Renal cortex interstitium (tissue), 11 donors: ENCODE results near the gene NRBP1. TPM values are rescaled to one million over a fixed set of nuclear protein-coding genes. Genes with fewer than 3 reads are reported as not detected.
A peak's percentile ranks its signal among the peaks of the same experiment; 100 is the strongest.
"Not testable (repeated sequence)": the region's sequence is repeated elsewhere in the genome, so short reads cannot be mapped to it uniquely, and the experiment has no call there.

ENCODE experiments used
- DNase-seq, 11 donors: peaks; one replicate each; pipeline ENCODE4 v3.0.0-alpha.2; 2013; ENCODE audit warnings: low read depth in 9 of 11, low spot score in 4 of 11; ENCODE audit errors: extremely low read depth in 1 of 11
- polyA plus RNA-seq, 3 donors: library from polyadenylated mRNA; unstranded; fragments of 120-200 nt; gene quantifications; one replicate each; pipeline ENCODE4 v1.2.1, GENCODE V29; 2013; ENCODE audit not compliant: insufficient read length in 3 of 3

Gene NRBP1
- polyA plus RNA-seq, 3 donors, result 122 to 134 (median 123) TPM

DNA sequence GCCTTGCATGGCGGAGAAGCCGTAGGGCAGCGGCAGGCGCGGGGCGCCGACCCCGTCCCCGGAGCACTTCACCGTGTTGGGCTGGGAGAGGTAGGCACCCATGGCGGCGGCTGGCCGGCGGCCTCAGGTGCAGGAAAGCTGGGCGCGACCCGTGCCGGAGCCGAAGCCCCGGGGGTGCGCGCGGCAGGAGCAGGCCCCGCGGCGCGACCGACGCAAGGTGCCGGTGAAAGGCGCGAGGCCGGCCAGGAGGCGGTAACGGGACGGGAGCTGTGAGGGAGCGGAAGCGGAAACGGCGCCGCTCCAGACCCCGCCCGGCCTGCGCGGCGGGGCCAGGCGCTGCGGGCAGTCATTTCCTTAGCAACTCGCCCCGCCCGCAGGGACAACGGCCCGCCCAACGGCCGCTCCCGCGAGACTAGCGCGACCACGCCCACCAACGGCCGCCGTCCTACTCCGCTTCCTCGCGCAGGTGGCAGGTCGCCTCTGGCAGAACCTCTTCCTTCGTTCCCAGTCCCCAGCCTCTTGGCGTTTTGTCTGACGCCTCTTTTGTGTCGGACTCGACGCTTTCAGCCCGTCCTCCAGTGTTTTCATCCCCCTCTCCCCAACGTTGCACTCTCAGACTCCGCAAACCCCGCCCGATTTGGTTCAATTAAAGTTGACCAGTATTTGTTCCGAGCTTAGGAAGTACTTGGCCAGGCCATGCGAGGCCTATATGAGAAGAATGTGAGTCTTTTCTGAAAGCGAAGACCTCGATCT is 18.9 kb upstream of the NRBP1 start, which contains the start of gene PPM1G:
Gene PPM1G (minus strand): TSS at position 271 of the 753 bp plus-strand sequence. CDS start 169 bp downstream, at position 102.
- peak; percentile 84 to 93 (median 89) for DNase-seq

DNA sequence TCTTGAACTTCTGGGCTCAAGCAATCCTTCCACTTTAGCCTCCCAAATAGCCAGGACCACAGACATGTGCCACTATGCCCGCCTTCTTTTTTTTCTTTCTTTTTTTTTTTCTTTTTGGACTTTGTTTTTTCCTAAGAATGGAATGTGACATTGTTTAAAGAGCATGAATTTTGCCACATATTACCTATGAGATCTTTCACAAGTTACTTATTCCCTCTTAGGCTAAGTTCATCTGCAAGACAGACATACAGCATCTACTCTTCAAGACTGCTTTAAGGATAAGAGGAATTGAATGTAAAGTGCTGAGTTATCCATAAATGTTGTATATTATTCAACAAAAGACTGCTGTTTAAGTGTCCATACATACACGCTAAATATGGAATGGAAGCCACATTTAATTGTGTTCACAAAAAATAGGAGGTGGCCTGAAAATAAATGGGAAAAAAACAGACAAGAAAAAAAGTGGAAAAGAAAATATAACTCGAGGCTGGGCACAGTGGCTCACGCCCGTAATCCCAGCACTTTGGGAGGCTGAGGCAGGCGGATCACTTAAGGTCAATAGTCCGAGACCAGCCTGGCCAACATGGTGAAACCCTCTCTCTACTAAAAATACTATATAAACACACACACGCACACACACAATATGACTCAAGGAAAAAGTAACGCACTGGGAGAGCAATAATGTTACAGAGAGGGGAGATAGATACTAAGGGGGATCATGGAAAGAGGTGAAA is 15.8 kb upstream of the NRBP1 start:
- no peak for DNase-seq

DNA sequence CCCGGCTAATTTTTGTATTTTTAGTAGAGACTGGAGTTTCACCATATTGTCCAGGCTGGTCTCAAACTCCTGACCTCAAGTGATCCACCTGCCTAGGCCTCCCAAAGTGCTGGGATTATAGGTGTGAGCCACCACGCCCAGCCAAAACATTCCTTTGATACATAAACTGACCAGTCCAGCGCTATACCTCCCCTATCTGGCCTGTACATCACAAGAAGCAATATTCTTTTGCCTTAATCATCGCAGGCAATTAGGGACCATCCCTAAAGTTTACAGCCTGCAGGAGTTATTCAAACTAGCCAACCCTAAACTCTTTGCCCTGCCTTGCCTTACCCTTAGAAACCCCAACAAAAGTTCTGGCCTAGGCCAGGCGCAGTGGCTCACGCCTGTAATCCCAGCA is 12.3 kb upstream of the NRBP1 start:
- no peak for DNase-seq

DNA sequence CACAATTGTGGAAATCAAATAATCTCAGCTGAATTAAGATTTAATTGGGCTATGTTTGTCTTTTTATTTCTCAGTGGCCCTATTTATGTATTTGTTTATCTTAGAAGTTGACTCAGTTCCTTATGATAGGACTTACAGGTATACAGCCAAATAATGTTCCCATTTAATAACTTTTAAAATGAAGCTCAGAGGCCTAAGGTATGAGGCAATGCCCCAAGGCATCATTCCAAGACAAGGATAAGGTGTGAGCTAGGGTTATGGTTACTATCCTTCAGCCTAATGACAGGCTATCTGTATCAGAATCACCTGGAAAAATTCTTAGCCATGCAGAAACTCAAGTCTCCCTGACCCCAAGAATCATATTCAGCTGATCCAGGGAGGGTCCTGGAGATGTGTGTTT is 7.4 kb upstream of the NRBP1 start:
- no peak for DNase-seq

DNA sequence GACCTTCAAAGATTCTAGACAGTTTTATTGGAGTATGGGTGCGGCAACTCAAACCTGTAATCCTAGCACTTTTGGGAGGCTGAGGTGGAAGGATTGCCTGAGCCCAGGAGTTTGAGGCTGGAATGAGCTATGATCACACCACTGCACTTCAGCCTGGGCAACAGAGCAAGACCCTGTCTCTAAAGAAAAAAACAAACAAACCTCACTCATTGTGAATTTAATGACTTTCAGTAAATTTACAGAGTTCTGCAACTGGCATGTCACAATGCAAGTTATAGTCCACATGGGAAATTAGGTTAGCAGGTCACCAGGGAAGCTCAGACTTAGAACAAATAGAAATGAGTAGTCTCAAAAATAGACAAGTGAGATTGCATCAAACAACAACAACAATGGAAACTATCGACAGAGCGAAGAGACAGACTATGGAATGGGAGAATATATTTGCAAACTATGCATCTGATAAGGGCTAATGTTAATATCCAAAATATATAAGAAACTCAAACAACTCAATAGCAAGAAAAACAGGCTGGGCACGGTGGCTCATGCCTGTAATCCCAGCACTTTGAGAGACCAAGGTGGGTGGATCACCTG is 6.7 kb upstream of the NRBP1 start:
- no peak for DNase-seq

DNA sequence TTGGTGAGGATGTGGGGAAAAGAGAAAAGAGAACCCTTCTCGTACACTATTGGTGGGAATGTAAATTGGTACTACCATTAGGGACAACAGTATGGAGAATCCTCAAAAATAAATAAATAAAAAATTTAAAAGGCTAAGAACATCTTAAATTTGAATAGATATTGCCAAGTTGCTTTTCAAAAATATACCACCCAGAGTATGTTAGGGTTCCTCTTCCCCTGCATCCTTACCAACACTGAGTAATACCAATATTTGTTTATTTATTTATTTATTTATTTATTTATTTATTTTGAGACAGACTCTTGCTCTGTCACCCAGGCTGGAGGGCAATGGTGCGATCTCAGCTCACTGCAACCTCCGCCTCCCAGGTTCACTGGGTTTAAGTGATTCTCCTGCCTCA is 5.5 kb upstream of the NRBP1 start:
- DNase-seq, result no peak

DNA sequence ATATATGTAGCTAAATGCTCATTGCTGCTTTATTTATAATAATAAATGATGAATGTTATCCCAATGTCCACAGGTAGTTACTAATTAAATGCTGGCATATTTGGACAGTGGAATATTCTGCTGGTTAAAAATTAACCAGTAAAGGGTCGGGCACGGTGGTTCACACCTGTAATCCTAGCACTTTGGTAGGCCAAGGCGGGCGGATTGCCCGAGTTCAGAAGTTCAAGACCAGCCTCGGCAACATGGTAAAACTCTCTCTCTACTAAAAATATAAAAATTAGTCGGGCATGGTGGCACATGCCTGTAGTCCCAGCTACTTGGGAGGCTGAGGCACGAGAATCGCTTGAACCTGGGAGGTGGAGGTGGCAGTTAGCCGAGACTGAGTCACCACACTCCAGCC is 3.4 kb upstream of the NRBP1 start:
- DNase-seq, result not testable (repeated sequence)

DNA sequence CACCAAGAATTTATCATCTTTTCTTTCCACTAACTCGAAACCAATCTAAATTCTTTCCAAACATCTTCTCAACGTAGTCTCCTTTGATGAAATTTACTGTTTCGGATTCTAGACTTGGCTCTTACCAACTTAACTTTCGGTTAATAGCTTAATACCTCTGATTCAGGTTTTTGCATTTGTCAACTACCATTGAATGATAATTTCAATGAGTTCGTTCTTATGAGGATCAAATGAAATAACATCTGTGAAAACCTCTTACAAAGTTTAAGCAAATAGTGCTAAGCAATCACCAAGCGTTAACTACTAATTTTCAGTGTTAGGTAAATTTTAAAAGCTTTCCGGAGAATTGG is 593 bp upstream of the NRBP1 start:
- DNase-seq, result no peak

DNA sequence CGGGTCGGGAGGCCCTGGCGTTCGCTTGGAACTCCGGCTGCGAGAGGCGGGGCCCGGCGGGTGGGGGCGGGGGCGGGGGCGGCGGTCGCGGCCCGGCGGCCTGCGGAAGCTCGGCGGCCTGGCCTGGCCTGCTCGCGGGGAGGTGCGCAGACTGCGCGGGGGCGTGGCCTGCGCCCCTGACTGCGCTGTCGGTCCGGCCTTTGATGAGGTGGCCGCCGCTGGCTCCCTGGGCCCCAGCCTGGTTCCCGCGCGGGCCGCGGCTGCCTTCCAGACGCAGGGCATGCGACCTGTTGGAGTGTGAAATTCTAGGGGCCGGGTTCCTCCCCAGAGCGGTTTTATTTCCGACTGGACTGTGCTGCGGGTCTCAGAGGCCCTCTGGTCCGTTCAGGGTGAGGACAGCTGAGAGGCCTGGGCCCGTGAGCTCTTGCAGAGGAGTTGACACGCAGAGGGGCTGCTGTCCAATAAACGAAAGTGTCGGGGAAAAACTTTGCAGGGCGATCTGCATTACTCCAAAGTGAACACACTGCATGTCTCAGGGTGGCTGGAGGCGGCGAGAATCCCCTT is 629 bp downstream of the NRBP1 start:
- DNase-seq, result peak in 10 of 11 donors; percentile 51 to 78 (median 68)

DNA sequence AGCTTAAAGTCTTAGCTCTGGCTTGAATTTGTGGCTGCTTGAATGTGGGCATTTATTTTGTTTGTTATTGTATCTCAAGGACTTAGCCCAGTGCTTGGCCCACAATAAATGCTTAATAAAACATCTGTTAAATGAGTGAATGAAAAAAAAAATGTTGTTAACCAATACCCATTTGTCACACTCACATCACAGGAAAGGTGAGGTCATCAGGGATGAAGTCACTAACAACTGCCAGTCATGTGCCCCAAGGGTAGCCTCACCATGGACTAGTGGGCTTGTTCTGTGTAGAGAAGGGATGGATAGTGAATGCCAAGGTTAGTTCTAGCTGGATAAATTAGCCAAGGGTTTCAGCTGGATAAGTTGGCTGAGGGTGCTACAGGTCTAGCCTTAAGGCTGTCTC is 3.0 kb downstream of the NRBP1 start:
- no peak for DNase-seq

DNA sequence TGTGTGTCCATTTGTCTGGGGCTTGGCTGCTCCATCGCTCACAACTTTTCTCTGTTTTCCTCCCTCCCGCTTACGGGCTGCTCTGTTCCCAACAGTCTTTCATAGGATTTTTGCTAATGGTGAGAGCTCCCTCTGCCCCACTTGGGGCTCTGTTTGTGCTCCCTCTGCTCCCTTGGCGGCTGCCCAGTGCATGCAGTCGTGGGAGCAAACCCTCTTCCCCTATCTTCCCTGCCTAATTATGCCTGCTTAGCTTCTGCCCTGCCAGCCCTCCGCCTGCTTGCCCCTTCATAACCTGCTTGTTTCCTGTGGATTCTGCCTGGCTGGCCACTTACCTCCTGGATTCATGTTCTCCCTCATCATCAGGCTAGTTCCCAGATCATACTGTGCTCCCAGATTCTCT is 7.2 kb downstream of the NRBP1 start:
- DNase-seq, result no peak

DNA sequence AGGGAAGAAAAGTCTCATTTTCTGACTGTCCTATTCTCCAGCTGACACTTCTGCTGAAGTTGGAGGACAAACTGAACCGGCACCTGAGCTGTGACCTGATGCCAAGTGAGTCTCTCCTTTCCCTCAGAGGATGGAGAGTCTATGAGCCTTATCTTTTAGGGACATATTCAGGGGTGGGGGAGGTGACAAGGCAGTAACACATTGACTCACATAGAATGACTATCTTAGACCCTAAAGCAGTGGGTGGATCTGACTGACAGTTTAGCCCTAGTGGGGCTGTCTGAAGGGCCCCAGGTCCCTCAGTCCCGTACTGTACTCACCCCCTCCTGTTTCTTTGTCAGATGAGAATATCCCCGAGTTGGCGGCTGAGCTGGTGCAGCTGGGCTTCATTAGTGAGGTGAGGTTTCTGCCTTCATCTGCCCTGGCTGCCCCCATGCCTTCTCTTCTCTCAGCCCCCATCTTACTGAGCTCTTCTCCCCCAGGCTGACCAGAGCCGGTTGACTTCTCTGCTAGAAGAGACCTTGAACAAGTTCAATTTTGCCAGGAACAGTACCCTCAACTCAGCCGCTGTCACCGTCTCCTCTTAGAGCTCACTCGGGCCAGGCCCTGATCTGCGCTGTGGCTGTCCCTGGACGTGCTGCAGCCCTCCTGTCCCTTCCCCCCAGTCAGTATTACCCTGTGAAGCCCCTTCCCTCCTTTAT is 12.9 kb downstream of the NRBP1 start:
- no peak for DNase-seq

DNA sequence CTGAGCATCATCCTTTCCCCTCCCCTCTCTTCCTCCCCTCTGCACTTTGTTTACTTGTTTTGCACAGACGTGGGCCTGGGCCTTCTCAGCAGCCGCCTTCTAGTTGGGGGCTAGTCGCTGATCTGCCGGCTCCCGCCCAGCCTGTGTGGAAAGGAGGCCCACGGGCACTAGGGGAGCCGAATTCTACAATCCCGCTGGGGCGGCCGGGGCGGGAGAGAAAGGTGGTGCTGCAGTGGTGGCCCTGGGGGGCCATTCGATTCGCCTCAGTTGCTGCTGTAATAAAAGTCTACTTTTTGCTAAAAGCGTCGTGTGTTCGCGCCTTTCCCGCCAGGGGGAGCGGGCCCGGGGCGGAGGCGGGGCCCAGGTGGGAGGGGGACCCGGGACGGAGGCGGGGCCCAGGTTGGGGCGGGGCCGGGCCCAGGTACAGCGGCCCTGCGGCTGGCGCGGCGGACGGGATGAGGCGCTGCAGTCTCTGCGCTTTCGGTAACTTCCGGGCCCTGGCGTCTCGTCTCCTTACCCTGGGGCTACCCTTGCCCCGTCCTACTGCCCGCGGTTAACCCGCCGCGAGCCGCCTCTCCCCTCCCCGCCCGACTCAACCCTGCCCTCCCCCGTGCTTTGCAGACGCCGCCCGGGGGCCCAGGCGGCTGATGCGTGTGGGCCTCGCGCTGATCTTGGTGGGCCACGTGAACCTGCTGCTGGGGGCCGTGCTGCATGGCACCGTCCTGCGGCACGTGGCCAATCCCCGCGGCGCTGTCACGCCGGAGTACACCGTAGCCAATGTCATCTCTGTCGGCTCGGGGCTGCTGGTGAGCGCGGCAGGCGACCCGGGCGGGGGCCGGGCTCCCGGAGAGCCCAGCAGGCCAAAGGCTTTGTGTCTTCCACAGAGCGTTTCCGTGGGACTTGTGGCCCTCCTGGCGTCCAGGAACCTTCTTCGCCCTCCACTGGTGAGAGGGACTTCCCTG is 13.8 kb downstream of the NRBP1 start, which contains the start of gene KRTCAP3:
Gene KRTCAP3 (plus strand): TSS at position 424 of the 962 bp plus-strand sequence. CDS start 32 bp downstream, at position 456.
- DNase-seq, result peak in 7 of 11 donors; percentile 9 to 39 (median 30)

DNA sequence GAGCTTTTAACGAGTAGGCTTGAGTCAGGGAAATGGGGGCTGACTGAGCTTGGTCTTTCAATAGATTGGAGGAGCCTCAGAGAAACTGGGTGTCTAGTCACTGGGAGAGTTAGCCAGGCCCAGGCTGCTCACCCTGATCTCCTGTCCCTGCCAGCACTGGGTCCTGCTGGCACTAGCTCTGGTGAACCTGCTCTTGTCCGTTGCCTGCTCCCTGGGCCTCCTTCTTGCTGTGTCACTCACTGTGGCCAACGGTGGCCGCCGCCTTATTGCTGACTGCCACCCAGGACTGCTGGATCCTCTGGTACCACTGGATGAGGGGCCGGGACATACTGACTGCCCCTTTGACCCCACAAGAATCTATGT is 14.5 kb downstream of the NRBP1 start:
- no peak for DNase-seq

DNA sequence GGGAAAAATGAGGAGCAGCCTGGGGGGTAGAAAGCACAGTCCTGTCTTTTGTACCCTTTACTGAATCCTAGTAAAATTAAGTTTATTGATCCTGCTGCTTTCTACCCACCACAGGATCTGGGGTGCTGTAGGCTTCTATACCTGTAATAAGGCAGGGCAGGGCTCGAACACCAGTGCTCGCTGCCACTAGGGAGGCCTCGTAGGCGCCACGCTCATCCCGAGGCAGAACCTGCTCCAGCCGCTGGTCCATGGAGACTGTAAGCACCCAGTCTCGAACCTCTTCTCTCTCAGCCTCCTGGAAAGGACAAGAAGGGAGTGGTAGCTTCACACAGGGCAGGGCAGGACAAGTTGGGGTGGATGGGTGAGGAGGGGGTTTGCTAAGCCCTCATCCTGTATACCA is 16.7 kb downstream of the NRBP1 start:
- DNase-seq, result no peak

DNA sequence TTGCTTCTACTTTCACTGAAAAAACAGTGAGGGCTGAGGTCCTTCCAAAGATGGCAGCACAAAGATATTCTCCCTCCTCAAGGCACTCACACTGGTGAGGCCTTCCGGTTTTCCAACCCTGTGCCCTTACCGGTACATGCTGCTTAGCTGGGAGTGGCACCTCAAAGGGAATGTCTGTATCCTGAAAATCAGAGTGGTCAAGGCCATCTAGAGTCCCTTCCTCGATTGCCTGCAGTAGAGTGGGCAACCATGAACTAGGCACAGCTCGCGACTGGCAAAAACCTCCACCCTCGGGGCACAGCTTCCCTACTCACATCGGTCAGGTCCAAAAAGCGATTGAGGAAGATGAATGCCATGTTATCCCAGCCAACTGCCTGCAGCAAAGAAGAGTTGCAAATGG is 17.2 kb downstream of the NRBP1 start:
- DNase-seq, result no peak

DNA sequence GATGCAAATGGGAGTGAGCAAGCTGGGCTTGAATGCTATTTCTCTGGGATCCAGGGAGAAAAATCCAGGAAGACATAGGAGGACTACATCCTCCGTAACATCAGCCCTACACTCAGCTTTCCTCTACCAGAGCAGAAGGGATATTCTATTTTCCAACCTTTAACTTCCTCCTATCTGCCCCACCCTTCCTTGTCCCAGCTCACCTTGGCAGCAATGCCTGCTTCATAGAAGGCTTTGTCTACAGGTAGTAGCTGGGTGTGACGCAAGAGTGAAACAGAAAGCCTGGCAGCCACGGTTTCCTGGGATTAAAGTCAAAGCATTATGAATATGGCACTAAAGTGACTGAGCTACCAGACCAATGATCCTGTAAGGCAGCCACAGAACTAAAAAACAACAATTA is 17.6 kb downstream of the NRBP1 start:
- DNase-seq, result no peak

DNA sequence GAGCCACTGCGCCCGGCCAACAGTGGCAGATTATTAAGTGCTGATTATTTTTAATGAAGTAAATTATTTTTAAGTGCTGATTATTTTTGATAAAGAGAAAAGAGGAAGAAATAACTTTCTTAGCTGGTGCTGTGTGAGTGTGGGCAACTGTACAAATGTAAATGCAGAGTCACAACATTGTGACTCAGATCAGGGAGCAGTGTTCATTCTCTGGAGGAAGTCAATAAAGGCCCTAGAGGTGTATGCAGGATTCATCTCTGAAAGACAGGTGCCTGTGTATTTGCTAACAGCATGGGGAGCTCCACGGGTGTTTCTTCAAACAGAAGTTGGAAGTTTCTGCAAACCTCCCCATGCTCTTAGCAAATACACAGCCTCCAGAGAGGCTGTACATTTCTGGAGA is 19.9 kb downstream of the NRBP1 start:
- DNase-seq, result no peak
